HepG2 (cell line): ENCODE measurements around the gene RAMP1. TPM values are rescaled to one million over a fixed set of nuclear protein-coding genes. Genes with fewer than 3 reads are reported as not detected.

Source experiments
- ATAC-seq: fragments of 200-7000 bp; cut with Tn5 transposase; 3 replicates; pipeline ENCODE4 v1.9.1; 2020; ENCODE audit warnings: mild to moderate bottlenecking, moderate library complexity
- BruUV-seq: library from RNA; stranded (reverse); fragments of 400-500 nt; replicated peaks from 2 replicates; lab custom pipeline; 2021; lab: Mats Ljungman, UMichigan
- CTCF ChIA-PET: fragments of 300-600 bp; formaldehyde crosslinking; extraction: SDS; loops from one replicate; lab custom pipeline; 2021; ENCODE audit warnings: low total read pairs, inconsistent platforms, low intra/inter-chr PET ratio; lab: Yijun Ruan, JAX
- POLR2A ChIA-PET: fragments of 350-600 bp; sonication (Branson Sonifier 250); formaldehyde crosslinking; loops from one replicate; lab custom pipeline; 2020; ENCODE audit warnings: antibody characterized with exemption, inconsistent platforms; lab: Yijun Ruan, JAX
- DNase-seq: peaks from one replicate; pipeline ENCODE4 v3.0.0-alpha.2; 2015; ENCODE audit warnings: low spot score
- FAIRE-seq: peaks from 3 replicates; lab custom pipeline; 2011; peaks lifted over from hg19 to GRCh38; lab: Jason Lieb, UNC
- H2AFZ ChIP-seq: one replicate; pipeline ENCODE4 v1.6.1; 2011; ENCODE audit warnings: low read length, inconsistent platforms
- H3K27ac ChIP-seq: fragments of 300-600 bp; 3 replicates; pipeline ENCODE4 v1.8.0; 2011; ENCODE audit warnings: mixed run types, mild to moderate bottlenecking, mixed read lengths, low read length, inconsistent platforms; ENCODE audit not compliant: insufficient read depth; ENCODE audit errors: extremely low read length
- H3K27me3 ChIP-seq, 2 experiments: fragments of 200-600 bp in 1 of 2; 2 replicates in 1 of 2; 3 replicates in 1 of 2; pipeline versions ENCODE4 v1.6.0 to v1.8.0; 2011; ENCODE audit warnings: low read length in 2 of 2, mild to moderate bottlenecking in 2 of 2, moderate library complexity in 2 of 2, inconsistent platforms in 1 of 2; ENCODE audit not compliant: insufficient read depth in 2 of 2, control insufficient read depth in 1 of 2
- H3K36me3 ChIP-seq, 2 experiments: fragments of 200-600 bp in 1 of 2; replicated peaks in 1 of 2; 2 replicates in 1 of 2; 3 replicates in 1 of 2; pipeline versions ENCODE4 v1.5.1 to v1.8.0; 2011; ENCODE audit warnings: low read length in 2 of 2, inconsistent platforms in 1 of 2; ENCODE audit not compliant: insufficient read depth in 2 of 2, control insufficient read depth in 1 of 2
- H3K4me1 ChIP-seq: 2 replicates; pipeline ENCODE4 v1.5.1; 2012; ENCODE audit warnings: low read length, inconsistent platforms; ENCODE audit not compliant: insufficient read depth
- H3K4me2 ChIP-seq: 2 replicates; pipeline ENCODE4 v1.6.0; 2011; ENCODE audit warnings: low read depth, low read length, inconsistent platforms
- H3K4me3 ChIP-seq, 3 experiments: fragments of 200-600 bp in 1 of 3; sonication (generic), shearing (Covaris generic) in 1 of 3; replicated peaks in 1 of 3; 2 replicates each; pipeline ENCODE4 v1.5.1; 2011 to 2016; ENCODE audit warnings: low read length in 3 of 3, inconsistent platforms in 2 of 3, low read depth in 2 of 3, mild to moderate bottlenecking in 2 of 3, control low read depth in 1 of 3, mixed read lengths in 1 of 3; ENCODE audit not compliant: insufficient read depth in 1 of 3
- H3K79me2 ChIP-seq: one replicate; pipeline ENCODE4 v1.6.1; 2011; ENCODE audit warnings: low read length, inconsistent platforms; ENCODE audit not compliant: insufficient read depth
- H3K9ac ChIP-seq: 2 replicates; pipeline ENCODE4 v1.6.0; 2011; ENCODE audit warnings: mild to moderate bottlenecking, low read depth, low read length, inconsistent platforms; ENCODE audit not compliant: insufficient read depth
- H3K9me3 ChIP-seq: 2 replicates; pipeline ENCODE4 v1.5.1; 2012; ENCODE audit warnings: mild to moderate bottlenecking, low read length
- H4K20me1 ChIP-seq: 2 replicates; pipeline ENCODE4 v1.6.0; 2011; ENCODE audit warnings: inconsistent platforms, mild to moderate bottlenecking, low read length, moderate library complexity; ENCODE audit not compliant: insufficient read depth
- PITX1 ChIP-seq: sonication (generic); formaldehyde crosslinking; IDR thresholded peaks from 2 replicates; pipeline ENCODE4 v1.5.1; 2020; ENCODE audit warnings: mild to moderate bottlenecking, missing genetic modification reagents
- STAG1 ChIP-seq: sonication (generic); formaldehyde crosslinking; IDR thresholded peaks from 2 replicates; pipeline ENCODE4 v1.4.0; 2020; ENCODE audit warnings: missing genetic modification reagents
- TGIF2 ChIP-seq: IDR thresholded peaks from 2 replicates; pipeline ENCODE4 v1.6.1; 2016; ENCODE audit warnings: control low read depth, missing compliant biosample characterization
- ZNF101 ChIP-seq: sonication (generic); formaldehyde crosslinking; IDR thresholded peaks from 2 replicates; pipeline ENCODE4 v1.4.0; 2020; ENCODE audit warnings: mild to moderate bottlenecking, low read depth, missing genetic modification reagents, borderline replicate concordance
- ZNF160 ChIP-seq: sonication (generic); formaldehyde crosslinking; IDR thresholded peaks from 2 replicates; pipeline ENCODE4 v1.8.0; 2022; ENCODE audit warnings: mild to moderate bottlenecking, inconsistent platforms, missing genetic modification reagents
- ZNF235 ChIP-seq: sonication (generic); formaldehyde crosslinking; IDR thresholded peaks from 2 replicates; pipeline ENCODE4 v1.8.1; 2023; ENCODE audit warnings: mild to moderate bottlenecking, missing genetic modification reagents, borderline replicate concordance
- ZNF713 ChIP-seq: sonication (generic); formaldehyde crosslinking; IDR thresholded peaks from 2 replicates; pipeline ENCODE4 v1.4.0; 2020; ENCODE audit warnings: mild to moderate bottlenecking, missing genetic modification reagents
- WGBS: methylation state at CpG from one replicate; pipeline ENCODE4 v1.1.6; 2017; ENCODE audit warnings: low lambda C conversion rate; 5-methylcytosine and 5-hydroxymethylcytosine counted together
- in situ Hi-C: cut with HindIII; loops from 2 replicates; pipeline ENCODE4 v1.10.0; 2017; ENCODE audit warnings: low pct_unique_long_range_greater_than_20kb; ENCODE audit not compliant: extremely low pct_ligation_motif_present
- intact Hi-C: fragments of 100-400 bp; cut with micrococcal nuclease; formaldehyde crosslinking; loops from one replicate; pipeline ENCODE4 v1.10.0; 2022; ENCODE audit not compliant: unreplicated experiment
- polyA plus RNA-seq, 8 experiments: library from polyadenylated mRNA; depleted of rRNA in 3 of 8; stranded (reverse) in 7 of 8; unstranded in 1 of 8; fragments of >200 nt; fragmentation: Illumina TruSeq in 4 of 8; extraction: Trizol in 4 of 8; gene quantifications; 2 replicates each; pipeline versions ENCODE4 v1.2.1 to v1.2.3, GENCODE V29; 2011 to 2016; ENCODE audit warnings: low read depth in 4 of 8, missing spikeins in 1 of 8, mixed read lengths in 1 of 8; ENCODE audit not compliant: insufficient read depth in 1 of 8
- total RNA-seq, 5 experiments: library from RNA; depleted of rRNA; stranded (reverse); fragments of >200 nt; fragmentation: Illumina TruSeq; extraction: Trizol; gene quantifications; 2 replicates each; pipeline ENCODE4 v1.2.3, GENCODE V29; 2016; ENCODE audit warnings: low read depth in 1 of 5
- TF ChIP-seq, protein P1 (sequence below): fragments of 450-650 bp; IDR thresholded peaks from 2 replicates; pipeline ENCODE4 v1.6.1; 2016
- TF ChIP-seq, protein P2 (sequence below): IDR thresholded peaks from 2 replicates; pipeline ENCODE4 v1.6.1; 2012; ENCODE audit warnings: inconsistent platforms

The RAMP1 gene
- total and polyA plus RNA-seq, 2 of the 13 experiments (the other 11 are each of a cell fraction or from before 2014, with no cell fraction given) = 0.29 to 0.61 TPM

- no peak for TF ChIP-seq ZNF101 (CRISPR knock-in tag)
- TF ChIP-seq ZNF235 (CRISPR knock-in tag) = 0 out of 2 replicates have a peak, but pooled peaks have one; percentile 39
Measured at GRCh38 chr2:237860273-237860935, 981 bp downstream of the RAMP1 start (continued).

GRCh38 chr2:237861875-237862527 is 2.6 kb downstream of the RAMP1 start:
- no peak for TF ChIP-seq ZNF160 (CRISPR knock-in tag)
- TF ChIP-seq, protein P1, sequence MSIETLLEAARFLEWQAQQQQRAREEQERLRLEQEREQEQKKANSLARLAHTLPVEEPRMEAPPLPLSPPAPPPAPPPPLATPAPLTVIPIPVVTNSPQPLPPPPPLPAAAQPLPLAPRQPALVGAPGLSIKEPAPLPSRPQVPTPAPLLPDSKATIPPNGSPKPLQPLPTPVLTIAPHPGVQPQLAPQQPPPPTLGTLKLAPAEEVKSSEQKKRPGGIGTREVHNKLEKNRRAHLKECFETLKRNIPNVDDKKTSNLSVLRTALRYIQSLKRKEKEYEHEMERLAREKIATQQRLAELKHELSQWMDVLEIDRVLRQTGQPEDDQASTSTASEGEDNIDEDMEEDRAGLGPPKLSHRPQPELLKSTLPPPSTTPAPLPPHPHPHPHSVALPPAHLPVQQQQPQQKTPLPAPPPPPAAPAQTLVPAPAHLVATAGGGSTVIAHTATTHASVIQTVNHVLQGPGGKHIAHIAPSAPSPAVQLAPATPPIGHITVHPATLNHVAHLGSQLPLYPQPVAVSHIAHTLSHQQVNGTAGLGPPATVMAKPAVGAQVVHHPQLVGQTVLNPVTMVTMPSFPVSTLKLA = peak; percentile 70
- TF ChIP-seq ZNF713 (CRISPR knock-in tag) = no peak
- no peak for TF ChIP-seq STAG1 (CRISPR knock-in tag)
- TF ChIP-seq, protein P2, sequence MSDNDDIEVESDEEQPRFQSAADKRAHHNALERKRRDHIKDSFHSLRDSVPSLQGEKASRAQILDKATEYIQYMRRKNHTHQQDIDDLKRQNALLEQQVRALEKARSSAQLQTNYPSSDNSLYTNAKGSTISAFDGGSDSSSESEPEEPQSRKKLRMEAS = peak; percentile 33; the same call in 1 of the 2 replicates
- TF ChIP-seq PITX1 (CRISPR knock-in tag) = no peak
- TF ChIP-seq TGIF2 (CRISPR knock-in tag) = 0 out of 2 replicates have a peak, but pooled peaks have one; percentile 27
- H2AFZ ChIP-seq = no peak overlapping the region
- H3K4me2 ChIP-seq = no peak overlapping the region

More at GRCh38 chr2:237861875-237862527, 2.6 kb downstream of the RAMP1 start:
- Histone ChIP-seq H3K4me1 (peaks cover 41% of the 10 kb centered on the region), H4K20me1 (no peaks in the 10 kb centered on the region), H3K27ac (no peak overlapping the region), H3K9ac (no peak overlapping the region), H3K4me3 (no peak overlapping the region), H3K9me3 (no peaks in the 10 kb centered on the region), H3K79me2 (no peaks in the 10 kb centered on the region), H3K36me3 (no peaks in the 10 kb centered on the region), H3K27me3 (peaks cover 12 to 82% of the 10 kb centered on the region in 2 experiments; a peak in 4 of 5 replicates)
- WGBS = 20% methylated on average over 11 of the region's 11 CpGs
- ChIA-PET CTCF (no interaction called here), POLR2A (interaction anchor here (1.8 kb wide), 1 partner anchor 199 kb away, joined by 8 read pairs; the partner anchor contains the start of gene SCLY)
- FAIRE-seq (no peak), DNase-seq (no peak), ATAC-seq (no peak)
- in situ Hi-C loops = no loop called here
- no TSS peak for BruUV-seq
- intact Hi-C loops = no loop called here
